HG02588 (cell line): ENCODE results near the gene CACNA1C.

Experiments used
- ATAC-seq: cut with Tn5 transposase; IDR thresholded peaks from one replicate; pipeline ENCODE4 v1.9.1; 2021; ENCODE audit warnings: mild to moderate bottlenecking, moderate library complexity; ENCODE audit not compliant: unreplicated experiment

Gene CACNA1C

GRCh38 chr12:2397356-2398045 lies 344.7 kb downstream of the CACNA1C start:
- no peak for ATAC-seq

GRCh38 chr12:2401040-2401439 lies 348.3 kb downstream of the CACNA1C start:
- ATAC-seq: no peak

- no peak for ATAC-seq
Measured at GRCh38 chr12:2402073-2402579, 349.3 kb downstream of the CACNA1C start.

DNA sequence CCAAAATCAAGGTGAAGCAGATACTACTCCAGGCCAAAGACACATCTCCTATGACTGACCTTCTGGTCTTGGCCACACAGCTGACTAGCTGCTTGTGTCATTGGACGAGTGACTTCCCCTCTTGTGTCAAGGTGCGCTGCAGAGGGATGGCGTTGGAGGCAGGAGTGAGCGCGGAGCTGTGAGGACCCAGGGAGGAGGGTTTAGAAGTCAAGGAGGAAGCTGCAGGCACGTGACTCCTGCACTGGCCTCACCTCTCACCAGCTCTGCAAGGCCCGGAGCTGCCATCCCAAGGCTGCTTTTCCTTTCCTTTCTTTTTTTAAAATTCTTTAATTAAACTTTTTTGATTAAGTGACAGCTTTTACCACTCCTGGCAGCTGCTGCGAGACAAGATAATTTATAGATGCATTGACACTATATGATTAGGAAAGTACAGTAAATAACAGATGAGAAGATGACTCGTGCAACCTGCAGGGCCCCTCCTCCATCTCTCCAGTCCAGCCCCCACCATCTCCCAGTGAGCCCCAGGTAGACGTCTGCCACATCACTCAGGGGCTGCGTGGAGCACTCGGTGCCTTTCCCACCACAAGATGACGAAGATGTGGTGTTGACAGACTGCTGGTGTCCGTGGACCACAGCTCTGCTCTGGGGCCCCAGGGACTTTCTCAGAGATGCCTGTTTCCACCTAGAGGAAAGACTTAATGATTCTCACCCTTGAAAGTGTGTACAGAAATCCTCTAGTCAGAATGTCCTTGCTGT lies 350.6 kb downstream of the CACNA1C start:
- ATAC-seq: no peak

DNA sequence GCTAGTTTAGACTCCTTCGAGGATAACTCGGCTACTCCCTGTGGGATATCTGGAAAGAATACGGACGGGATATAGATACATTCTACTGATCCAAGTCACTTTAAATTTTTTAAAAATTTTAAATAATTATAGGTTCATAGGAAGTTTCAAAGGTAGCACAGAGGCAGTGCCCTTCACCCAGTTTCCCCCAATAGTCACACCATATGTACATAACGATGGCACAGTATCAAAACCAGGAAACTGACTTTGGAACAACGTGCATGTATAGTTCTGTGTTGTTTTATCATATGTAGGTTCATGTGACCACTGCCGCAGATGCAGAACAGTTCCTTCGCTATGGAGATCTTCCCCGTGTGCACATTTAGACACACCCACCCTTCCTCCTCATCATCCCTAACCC lies 352.3 kb downstream of the CACNA1C start:
- ATAC-seq: no peak

GRCh38 chr12:2406903-2407302 lies 354.1 kb downstream of the CACNA1C start:
- ATAC-seq: no peak

DNA sequence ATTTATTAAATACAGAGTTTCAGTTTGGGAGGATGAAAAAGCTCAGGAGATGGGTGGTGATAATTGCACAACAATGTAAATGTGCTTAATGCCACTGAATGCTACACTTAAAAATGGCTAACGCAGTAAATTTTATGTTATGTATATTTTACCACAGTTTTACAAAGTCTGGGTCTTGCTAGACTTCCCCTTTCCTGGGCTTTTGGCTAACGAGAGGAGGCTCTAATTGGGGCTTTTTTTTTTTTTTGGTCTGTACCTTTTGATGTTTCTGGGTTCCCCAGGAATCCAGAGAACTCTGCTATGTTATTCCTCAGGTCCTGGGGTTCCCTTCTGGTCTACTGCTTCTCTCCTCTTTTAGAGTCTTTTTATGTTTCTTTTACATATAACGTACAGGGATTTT lies 355.5 kb downstream of the CACNA1C start:
- ATAC-seq: no peak

- no peak for ATAC-seq
Measured at GRCh38 chr12:2409656-2410265, 357.0 kb downstream of the CACNA1C start.

- no peak for ATAC-seq
Measured at GRCh38 chr12:2410496-2410895, 357.7 kb downstream of the CACNA1C start.

DNA sequence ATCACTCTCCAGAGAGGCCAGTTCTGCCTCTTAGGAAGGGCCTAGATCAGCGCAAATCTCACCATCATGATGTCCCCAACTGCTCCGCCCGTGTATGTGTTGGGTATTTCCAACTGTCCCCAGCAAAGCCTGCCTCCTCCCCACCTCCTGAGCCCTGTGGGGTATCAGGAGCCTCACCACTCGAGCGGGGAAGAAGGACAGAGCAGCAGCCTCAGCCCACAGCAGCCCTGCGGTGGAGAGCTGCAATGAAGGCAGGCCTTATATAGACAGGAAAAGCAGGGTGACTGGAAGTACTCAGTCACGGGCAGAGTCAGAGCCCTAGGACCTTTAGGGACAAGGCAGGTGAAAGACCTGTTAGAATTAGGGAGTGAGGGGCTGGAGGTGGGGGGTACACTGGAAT lies 358.2 kb downstream of the CACNA1C start:
- no peak for ATAC-seq

- no peak for ATAC-seq
Measured at GRCh38 chr12:2411616-2412304, 359.0 kb downstream of the CACNA1C start.

DNA sequence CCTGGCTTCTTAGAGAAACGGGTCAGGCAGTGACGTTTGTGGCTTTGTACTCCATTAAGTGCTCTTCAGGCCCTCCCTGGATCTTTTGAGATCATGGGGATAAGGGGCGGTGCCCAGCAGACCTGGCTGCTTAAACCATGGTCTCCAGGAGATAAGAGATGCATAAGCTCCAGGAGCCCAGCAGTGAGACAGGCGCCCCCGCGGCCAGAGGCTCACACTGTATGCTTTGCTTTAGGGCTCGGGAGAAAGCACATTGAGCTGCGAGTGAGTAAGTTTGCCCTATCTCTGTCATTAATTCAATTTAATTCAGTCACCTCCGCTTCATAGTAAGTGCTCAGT lies 359.5 kb downstream of the CACNA1C start:
- no peak for ATAC-seq

DNA sequence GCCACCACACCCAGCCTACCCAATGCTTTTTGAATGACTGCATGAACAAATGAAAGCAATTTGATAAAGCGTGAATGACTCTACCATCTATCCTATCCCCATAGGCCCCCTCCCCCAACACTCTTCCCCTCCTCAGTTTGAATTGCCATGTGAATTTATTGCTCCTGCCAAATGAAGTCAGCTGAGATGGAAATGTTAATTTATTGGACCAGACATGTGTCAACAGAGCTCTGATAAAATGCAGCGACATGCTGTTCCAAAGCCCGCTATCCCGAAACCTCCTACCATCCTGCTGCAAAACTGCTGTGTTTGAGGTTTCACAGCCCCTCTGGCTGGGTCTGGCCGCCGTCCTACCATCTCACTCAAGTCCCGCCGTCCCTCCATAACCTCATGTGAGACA lies 360.5 kb downstream of the CACNA1C start:
- ATAC-seq: no peak

GRCh38 chr12:2413999-2414792 lies 361.4 kb downstream of the CACNA1C start:
- ATAC-seq: no peak

GRCh38 chr12:2414810-2415567 lies 362.2 kb downstream of the CACNA1C start:
- no peak for ATAC-seq

DNA sequence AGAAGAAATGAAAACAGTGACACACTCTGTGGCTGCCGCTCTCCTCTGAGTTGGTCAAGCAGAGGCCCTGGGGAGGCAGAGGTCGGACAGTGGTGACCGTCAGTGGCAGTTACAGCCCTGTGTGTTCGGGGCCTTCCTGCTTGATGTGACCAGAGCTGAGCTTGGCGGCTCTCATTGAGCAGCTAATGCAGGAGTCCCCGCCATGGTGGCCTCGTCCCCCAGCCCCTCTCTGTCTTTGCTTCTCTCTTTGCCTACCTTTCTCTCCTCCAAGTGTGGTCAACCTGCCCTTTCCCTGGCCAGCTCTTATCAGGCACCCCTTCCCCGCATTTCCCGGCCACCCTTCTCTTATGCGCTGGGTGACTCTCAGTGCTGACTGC lies 362.8 kb downstream of the CACNA1C start:
- no peak for ATAC-seq

- ATAC-seq: no peak
Measured at GRCh38 chr12:2416158-2416557, 363.4 kb downstream of the CACNA1C start.

DNA sequence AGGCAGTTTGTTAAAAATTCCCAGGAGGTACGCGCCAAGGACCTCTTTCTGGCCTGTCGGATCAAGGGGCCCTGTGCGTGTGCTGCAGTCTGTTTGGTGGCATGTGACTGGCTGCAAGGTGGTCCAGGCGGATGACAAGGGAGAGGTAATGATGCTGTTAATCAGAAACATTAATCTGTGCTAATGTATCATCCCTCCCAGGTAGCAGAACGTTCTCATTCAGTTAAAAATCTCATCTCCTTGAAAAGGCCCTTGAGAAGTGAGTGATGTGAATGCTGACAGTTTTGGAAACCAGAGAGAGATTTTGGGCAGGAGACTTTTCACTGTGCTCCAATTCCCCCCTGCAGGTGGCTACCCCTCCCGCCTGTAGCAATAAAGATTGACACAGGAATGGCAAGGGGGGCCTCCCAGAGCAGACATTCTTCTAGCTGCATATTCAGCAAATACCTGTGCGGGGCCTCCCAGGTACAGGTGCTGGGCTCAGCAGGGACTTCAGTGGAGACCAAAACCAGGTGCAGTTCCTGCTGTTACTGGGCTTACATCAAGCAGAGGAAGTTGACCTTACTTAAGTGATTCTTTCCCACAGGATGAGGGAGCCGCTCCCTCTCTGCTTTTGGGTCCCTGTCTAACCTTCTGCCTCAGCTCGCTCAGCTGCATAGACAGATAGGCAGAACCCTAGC lies 364.8 kb downstream of the CACNA1C start:
- ATAC-seq: no peak

DNA sequence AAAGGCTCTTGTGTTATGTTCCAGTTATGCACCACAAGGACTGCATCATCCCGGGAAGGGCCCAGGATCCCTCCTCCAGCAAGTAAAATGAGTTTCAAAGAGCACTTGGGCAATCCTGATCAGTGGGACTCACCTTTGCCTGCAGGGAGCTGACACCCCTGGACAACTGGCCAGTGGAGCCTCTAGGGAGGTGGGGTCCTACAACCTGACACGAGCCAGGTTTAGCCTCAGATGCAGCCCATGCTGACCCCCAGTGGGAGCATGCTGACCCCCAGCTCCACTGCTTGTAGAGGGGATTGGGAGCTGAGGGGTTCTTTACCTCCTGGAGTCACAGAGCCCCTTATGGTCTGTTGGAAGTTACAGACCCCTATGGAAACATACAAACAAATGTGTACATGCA lies 365.8 kb downstream of the CACNA1C start:
- ATAC-seq: no peak
